ENCODE measurements around the gene NIP7. TPM values are rescaled to one million over a fixed set of nuclear protein-coding genes. Genes with fewer than 3 reads are reported as not detected.

NIP7 gene
- total RNA-seq, 4 donors from 2014 or later = 1.8 to 17.3 (median 8.9) TPM

- no peak overlapping the region for H3K4me3 ChIP-seq
- no peaks in the 10 kb centered on the region for H3K4me1 ChIP-seq
- no peak overlapping the region for H3K27ac ChIP-seq
- in situ Hi-C loops (cut with MboI; ENCODE audit: low pct_ligation_motif_present in 1 of 4, low pct_unique_long_range_greater_than_20kb in 1 of 4, low sequenced_read_pairs in 3 of 4) (loop anchor here in 1 of 4 donors (25.0 kb wide), 1 partner anchor 411 kb away; no protein-coding TSS in a partner anchor), intact Hi-C loops (cut with DNase I; ENCODE audit: low total_unique reads) (no loop called here)
- 98 to 100% methylated on average over 2 to 4 of the region's 4 CpGs for WGBS, 2 donors (ENCODE audit: low coverage in 1 of 2)
- no peaks in the 10 kb centered on the region for H3K27me3 ChIP-seq
- TF ChIP-seq POLR2AphosphoS5 (IDR thresholded peaks at IDR 0.05) (no peak), EP300 (IDR thresholded peaks at IDR 0.05; ENCODE audit: low read depth) (no peak), POLR2A (IDR thresholded peaks at IDR 0.05) (no peak), CTCF (IDR thresholded peaks at IDR 0.05) (no peak)
- DNase-seq = no peak
- H3K36me3 ChIP-seq = peaks cover 0 to 20% (median 9%) of the 10 kb centered on the region in 4 donors
- no peaks in the 10 kb centered on the region for H3K9me3 ChIP-seq
Observed at GRCh38 chr16:69298261-69298660, 41.3 kb upstream of the NIP7 start.

DNA sequence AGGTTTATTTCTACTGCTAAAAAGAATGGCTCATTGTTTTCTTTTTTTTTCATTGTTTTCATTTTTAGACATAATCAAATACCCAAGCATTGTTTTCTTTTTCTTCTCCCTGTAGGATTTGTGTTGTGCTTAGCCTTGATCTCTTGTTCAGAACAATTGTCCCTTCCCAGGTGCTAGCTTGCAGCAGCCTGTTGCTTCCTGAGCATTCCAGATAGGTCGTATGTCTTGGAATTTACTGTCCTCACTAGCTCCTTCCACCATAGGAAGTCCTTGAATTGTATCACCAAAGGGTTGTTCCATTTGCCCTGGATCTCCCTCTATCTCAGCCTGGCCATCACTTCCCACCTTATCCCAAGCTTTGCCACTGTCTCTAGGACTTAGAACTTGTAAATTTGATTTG lies 38.4 kb upstream of the NIP7 start:
- Histone ChIP-seq H3K27me3 (no peaks in the 10 kb centered on the region), H3K27ac (no peak overlapping the region), H3K9me3 (no peaks in the 10 kb centered on the region), H3K4me3 (no peak overlapping the region), H3K4me1 (no peaks in the 10 kb centered on the region), H3K36me3 (peaks cover 0 to 22% (median 10%) of the 10 kb centered on the region in 4 donors)
- DNase-seq = no peak
- intact Hi-C loops (cut with DNase I; ENCODE audit: low total_unique reads) (no loop called here), in situ Hi-C loops (cut with MboI; ENCODE audit: low pct_ligation_motif_present in 1 of 4, low pct_unique_long_range_greater_than_20kb in 1 of 4, low sequenced_read_pairs in 3 of 4) (no loop called here)
- 45 to 81% methylated on average over 1 of the region's 1 CpG for WGBS, 2 donors (ENCODE audit: low coverage in 1 of 2)
- no peak for TF ChIP-seq CTCF (IDR thresholded peaks at IDR 0.05)
- no peak for TF ChIP-seq POLR2AphosphoS5 (IDR thresholded peaks at IDR 0.05)
- no peak for TF ChIP-seq POLR2A (IDR thresholded peaks at IDR 0.05)
- TF ChIP-seq EP300 (IDR thresholded peaks at IDR 0.05; ENCODE audit: low read depth) = no peak

GRCh38 chr16:69301861-69302260 lies 37.7 kb upstream of the NIP7 start:
- H3K9me3 ChIP-seq = no peaks in the 10 kb centered on the region
- H3K27ac ChIP-seq = no peak overlapping the region
- TF ChIP-seq POLR2A (IDR thresholded peaks at IDR 0.05) = no peak
- TF ChIP-seq CTCF (IDR thresholded peaks at IDR 0.05) = no peak
- TF ChIP-seq EP300 (IDR thresholded peaks at IDR 0.05; ENCODE audit: low read depth) = no peak
- TF ChIP-seq POLR2AphosphoS5 (IDR thresholded peaks at IDR 0.05) = no peak
- WGBS, 2 donors (ENCODE audit: low coverage in 1 of 2) = 60 to 88% methylated on average over 1 to 4 of the region's 4 CpGs
- in situ Hi-C loops (cut with MboI; ENCODE audit: low pct_ligation_motif_present in 1 of 4, low pct_unique_long_range_greater_than_20kb in 1 of 4, low sequenced_read_pairs in 3 of 4) (no loop called here), intact Hi-C loops (cut with DNase I; ENCODE audit: low total_unique reads) (no loop called here)
- H3K27me3 ChIP-seq = no peaks in the 10 kb centered on the region
- H3K4me3 ChIP-seq = no peak overlapping the region
- H3K36me3 ChIP-seq = peaks cover 0 to 22% (median 10%) of the 10 kb centered on the region in 4 donors
- no peak for DNase-seq
- no peaks in the 10 kb centered on the region for H3K4me1 ChIP-seq

DNA sequence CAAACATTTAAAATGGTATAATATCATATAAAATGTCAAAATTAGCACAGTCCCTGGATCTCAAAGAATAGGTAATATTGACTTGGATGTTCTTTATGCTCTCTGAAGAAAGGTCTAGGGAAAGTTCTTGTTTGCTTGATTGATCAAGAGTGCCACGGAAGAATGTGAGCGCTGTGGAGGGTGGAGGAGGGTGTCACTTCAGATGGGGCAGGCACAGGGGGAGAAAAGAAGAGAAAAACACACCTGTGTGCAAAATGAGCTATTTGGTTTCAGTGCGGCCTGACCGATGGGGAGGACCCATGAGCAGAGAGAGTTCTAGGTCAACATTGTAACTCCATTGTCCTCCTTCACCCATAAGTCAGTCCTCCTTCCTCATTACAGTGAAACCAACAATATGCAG lies 37.3 kb upstream of the NIP7 start:
- no peak for TF ChIP-seq POLR2A (IDR thresholded peaks at IDR 0.05)
- TF ChIP-seq CTCF (IDR thresholded peaks at IDR 0.05) = no peak
- TF ChIP-seq EP300 (IDR thresholded peaks at IDR 0.05; ENCODE audit: low read depth) = no peak
- TF ChIP-seq POLR2AphosphoS5 (IDR thresholded peaks at IDR 0.05) = no peak
- Histone ChIP-seq H3K9me3 (no peaks in the 10 kb centered on the region), H3K27ac (no peak overlapping the region), H3K4me3 (no peak overlapping the region), H3K4me1 (no peaks in the 10 kb centered on the region), H3K27me3 (no peaks in the 10 kb centered on the region), H3K36me3 (peaks cover 0 to 22% (median 10%) of the 10 kb centered on the region in 4 donors)
- intact Hi-C loops (cut with DNase I; ENCODE audit: low total_unique reads) (no loop called here), in situ Hi-C loops (cut with MboI; ENCODE audit: low pct_ligation_motif_present in 1 of 4, low pct_unique_long_range_greater_than_20kb in 1 of 4, low sequenced_read_pairs in 3 of 4) (no loop called here)
- 91 to 95% methylated on average over 4 of the region's 4 CpGs for WGBS, 2 donors (ENCODE audit: low coverage in 1 of 2)
- DNase-seq = no peak
